ENCODE results near the gene INSIG1. TPM values are rescaled to one million over a fixed set of nuclear protein-coding genes. Genes with fewer than 3 reads are reported as not detected.

The INSIG1 gene
- total and polyA plus RNA-seq, 2 donors, result 38.1 to 72.2 TPM

DNA sequence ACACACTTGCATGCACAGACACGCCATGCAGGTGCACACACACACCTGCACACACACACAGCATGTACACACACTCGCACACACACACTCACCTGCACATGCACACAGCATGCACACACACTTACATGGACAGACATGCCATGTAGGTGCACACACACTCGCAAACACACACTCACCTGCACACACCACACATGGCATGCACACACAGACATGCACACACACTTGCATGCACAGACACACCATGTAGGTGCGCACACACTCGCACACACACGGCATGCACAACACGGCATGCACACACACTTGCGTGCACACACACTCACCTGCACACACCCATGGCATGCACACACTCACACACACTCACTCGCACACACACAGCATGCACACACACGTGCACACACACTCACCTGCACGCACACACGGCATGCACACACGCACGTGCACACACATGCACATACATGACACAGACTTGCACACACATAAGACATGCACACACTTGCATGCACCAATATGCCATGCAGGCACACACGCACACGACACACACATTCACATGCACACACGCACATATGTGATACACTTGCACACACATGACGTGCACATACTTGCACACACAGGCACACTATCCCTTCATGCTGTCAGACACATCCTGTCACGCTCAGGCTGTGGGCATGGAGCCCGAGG, 56.8 kb downstream of the INSIG1 start:
- Histone ChIP-seq H3K36me3 (ENCODE audit: insufficient read depth) (no peaks in the 10 kb centered on the region), H3K27ac (ENCODE audit: low read depth) (no peak overlapping the region), H3K4me1 (ENCODE audit: insufficient read depth) (no peaks in the 10 kb centered on the region), H3K4me3 (ENCODE audit: low read depth, low read length) (no peak overlapping the region)
- WGBS, result 79% methylated on average over 20 of the region's 20 CpGs
- DNase-seq (ENCODE audit: extremely low spot score), result no peak

DNA sequence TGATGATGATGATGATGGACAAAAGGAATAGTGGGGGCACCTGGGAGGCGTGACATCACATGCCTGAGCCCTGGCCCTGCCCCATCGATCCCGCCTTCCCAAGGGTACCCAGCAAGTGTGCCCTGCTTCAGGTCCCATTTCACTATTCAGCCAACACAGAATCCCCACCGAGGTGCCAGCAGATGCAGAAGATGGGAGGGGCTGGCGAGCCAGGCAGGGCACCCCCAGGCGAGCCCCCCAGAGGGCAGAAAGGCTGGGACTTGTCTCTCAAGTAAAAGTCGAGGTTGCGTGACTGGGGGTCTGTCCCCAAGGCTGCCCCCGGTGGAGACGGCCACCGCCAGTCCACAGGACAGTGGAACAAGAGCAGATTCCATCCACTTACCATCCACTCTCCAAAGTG, 57.5 kb downstream of the INSIG1 start:
- H3K27ac ChIP-seq (ENCODE audit: low read depth), result no peak overlapping the region
- no peak for DNase-seq (ENCODE audit: extremely low spot score)
- WGBS, result 77% methylated on average over 11 of the region's 11 CpGs
- H3K4me3 ChIP-seq (ENCODE audit: low read depth, low read length), result no peak overlapping the region
- H3K4me1 ChIP-seq (ENCODE audit: insufficient read depth), result no peaks in the 10 kb centered on the region
- H3K36me3 ChIP-seq (ENCODE audit: insufficient read depth), result no peaks in the 10 kb centered on the region

DNA sequence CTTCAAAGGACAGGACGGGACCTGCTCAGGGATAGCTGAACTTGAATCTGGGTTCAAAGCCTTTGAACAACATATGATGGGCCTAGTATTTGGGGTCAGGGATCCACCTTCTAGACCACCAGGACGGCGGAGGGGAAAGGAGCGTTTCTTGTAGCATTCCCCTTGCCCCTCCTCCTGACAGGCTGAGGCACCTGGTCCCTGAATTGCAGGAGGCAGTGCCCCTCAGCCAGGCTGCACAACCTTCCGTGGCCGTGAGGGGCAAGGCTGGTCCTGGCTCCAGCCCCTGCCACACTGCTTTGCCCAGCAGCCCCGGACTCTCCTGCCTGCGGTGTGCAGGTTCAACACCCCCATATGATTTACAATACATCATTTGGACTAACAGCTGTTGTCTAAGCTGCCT, 58.1 kb downstream of the INSIG1 start:
- Histone ChIP-seq H3K4me3 (ENCODE audit: low read depth, low read length) (no peak overlapping the region), H3K4me1 (ENCODE audit: insufficient read depth) (no peaks in the 10 kb centered on the region), H3K36me3 (ENCODE audit: insufficient read depth) (no peaks in the 10 kb centered on the region), H3K27ac (ENCODE audit: low read depth) (no peak overlapping the region)
- DNase-seq (ENCODE audit: extremely low spot score), result no peak
- 63% methylated on average over 8 of the region's 8 CpGs for WGBS

DNA sequence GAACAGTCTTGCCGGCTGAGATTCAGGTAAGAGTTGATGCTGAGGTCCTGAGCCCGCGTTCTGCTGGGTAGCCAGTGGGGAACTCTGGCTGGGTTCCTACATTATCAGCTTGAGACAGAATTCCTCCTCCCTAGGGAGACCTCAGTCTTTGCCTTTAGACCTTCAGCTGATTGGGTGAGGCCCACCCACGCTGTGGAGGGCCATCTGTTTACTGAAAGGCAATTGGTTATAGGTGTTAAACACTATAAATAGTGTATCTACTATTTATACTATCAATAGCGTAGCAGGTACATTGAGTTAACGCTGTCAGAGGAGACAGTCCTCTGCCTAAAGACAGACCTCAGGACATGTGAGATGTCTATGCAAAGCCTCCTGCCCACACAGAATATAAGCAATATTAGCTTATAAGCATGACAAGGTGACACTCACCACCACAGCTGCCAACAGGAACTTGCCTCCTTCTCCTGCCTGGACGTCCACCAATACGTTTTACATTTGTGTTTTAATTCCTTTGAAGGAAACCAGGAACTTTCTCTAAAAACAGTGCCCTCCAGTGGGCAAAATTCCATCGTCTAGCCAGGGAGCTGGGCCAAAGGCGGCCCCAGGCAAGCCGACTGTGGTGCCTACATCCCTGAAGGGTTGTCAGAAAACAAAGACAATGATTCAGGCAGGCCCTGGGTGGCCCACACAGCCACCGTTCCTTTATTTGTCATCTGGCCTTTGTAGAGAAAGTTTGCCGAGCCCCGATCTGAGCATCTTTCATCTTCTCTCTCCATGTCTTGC, 58.8 kb downstream of the INSIG1 start:
- Histone ChIP-seq H3K27ac (ENCODE audit: low read depth) (no peak overlapping the region), H3K4me1 (ENCODE audit: insufficient read depth) (no peaks in the 10 kb centered on the region), H3K36me3 (ENCODE audit: insufficient read depth) (no peaks in the 10 kb centered on the region), H3K4me3 (ENCODE audit: low read depth, low read length) (no peak overlapping the region)
- DNase-seq (ENCODE audit: extremely low spot score), result no peak
- WGBS, result 45% methylated on average over 14 of the region's 14 CpGs

DNA sequence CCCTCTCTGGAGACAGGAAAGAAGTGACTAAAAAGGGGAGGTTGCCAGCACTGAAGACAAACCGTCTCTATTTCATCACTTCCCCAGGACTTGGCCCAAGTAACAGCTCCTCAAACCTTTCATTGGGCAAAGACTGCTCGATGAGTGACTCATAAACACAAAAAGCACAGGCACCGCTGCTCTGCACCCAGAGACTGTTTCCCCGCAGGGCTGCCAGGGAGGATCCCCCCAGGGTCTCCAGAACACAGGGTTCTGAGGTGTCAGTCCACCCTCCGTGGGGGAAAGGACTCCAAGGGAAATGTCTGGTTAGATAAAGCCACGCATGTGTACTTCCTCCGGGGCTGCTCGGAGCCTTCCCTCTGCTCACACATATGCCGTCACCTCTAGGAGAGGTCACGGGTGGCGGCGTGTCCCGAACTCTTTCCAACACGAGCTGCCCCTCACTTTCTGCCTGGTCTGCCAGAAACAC, 59.9 kb downstream of the INSIG1 start:
- Histone ChIP-seq H3K36me3 (ENCODE audit: insufficient read depth) (no peaks in the 10 kb centered on the region), H3K4me1 (ENCODE audit: insufficient read depth) (no peaks in the 10 kb centered on the region), H3K27ac (ENCODE audit: low read depth) (no peak overlapping the region), H3K4me3 (ENCODE audit: low read depth, low read length) (no peak overlapping the region)
- DNase-seq (ENCODE audit: extremely low spot score), result no peak
- 46% methylated on average over 14 of the region's 14 CpGs for WGBS

DNA sequence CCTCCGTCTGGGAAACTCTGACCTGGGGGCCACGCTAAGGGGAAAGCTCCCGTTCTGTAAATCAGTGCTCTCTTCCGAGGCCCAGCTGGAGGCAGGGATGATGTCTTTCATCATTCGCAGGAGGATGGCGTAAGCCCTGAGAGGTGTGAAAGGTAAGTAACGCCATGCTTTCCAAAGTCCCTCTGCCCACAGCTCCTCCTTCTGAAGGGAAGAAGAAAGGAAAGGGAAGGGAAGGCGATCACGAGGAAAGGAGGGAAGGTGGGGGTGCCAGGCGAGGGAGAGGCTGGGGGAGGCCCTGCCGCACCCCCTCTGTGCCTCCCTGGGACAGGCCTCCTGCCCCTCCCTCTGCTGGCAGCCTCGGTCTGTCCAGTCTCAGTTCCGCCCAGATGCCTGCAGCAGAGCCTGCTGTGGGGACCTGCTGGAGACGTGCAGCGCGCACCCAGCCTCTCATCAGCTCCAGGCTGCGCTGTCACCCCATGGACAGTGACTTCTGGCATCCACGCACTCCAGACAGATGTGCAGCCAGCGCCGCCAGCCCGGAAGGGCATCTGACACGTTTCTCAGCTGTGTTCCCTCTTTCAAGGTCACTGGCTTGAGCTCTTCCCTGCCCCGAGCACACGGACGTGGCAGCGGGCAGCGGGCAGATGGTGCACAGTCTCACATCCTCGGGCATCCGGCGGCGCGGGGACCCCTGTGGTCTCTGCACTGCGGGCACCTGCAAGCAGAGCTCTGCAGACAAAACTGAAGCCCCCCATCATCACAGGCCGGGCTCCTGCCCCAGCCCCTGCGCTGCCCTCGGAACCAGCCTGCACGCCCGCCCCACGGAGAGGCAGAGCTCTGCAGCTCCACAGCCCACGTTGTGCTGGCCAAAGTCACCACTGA, 60.6 kb downstream of the INSIG1 start:
- H3K27ac ChIP-seq (ENCODE audit: low read depth), result no peak overlapping the region
- DNase-seq (ENCODE audit: extremely low spot score), result no peak
- 48% methylated on average over 40 of the region's 40 CpGs for WGBS
- H3K36me3 ChIP-seq (ENCODE audit: insufficient read depth), result no peaks in the 10 kb centered on the region
- H3K4me1 ChIP-seq (ENCODE audit: insufficient read depth), result no peaks in the 10 kb centered on the region
- H3K4me3 ChIP-seq (ENCODE audit: low read depth, low read length), result no peak overlapping the region

DNA sequence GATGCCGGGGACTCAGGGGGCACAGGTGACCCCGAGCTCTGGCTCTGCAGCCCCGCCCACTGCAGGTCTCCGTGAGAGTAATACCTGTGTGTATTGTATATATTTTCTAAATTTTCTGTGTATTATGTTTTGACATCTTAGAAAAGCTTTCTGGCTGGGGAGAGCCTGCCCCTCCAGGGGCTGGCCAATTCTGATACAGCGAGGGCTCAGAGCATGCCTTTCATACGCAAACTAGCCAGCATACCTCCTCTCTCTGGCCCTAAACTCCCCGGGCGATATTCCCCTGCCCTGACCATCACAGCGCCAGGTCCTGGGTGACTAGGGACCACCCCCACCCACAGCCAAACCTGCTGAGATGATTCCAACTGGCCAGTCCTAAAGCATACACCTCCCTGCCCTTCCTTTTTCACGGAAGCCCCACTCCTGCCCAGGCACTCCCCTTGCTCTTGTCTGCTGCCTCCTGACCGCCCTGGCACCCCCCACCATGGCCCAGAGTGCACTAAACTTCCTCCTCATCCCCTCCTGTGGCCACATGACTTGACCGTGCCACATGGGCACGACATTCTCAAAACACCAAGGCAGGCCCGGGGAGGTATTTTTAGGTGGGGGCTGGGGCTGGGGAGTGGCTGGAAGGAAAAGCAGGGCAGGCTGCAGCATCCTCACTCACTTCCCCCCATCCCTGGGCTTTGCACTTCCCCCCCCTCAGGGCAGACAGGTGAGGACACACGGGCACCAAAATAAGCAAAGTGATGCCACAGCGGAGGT, 61.5 kb downstream of the INSIG1 start:
- H3K27ac ChIP-seq (ENCODE audit: low read depth), result no peak overlapping the region
- DNase-seq (ENCODE audit: extremely low spot score), result no peak
- no peaks in the 10 kb centered on the region for H3K36me3 ChIP-seq (ENCODE audit: insufficient read depth)
- WGBS, result 55% methylated on average over 16 of the region's 16 CpGs
- H3K4me1 ChIP-seq (ENCODE audit: insufficient read depth), result no peaks in the 10 kb centered on the region
- no peak overlapping the region for H3K4me3 ChIP-seq (ENCODE audit: low read depth, low read length)

Other genes starting within 250 kb of the INSIG1 start
- not detected for gene HTR5A, start 227.6 kb upstream of the INSIG1 start, total RNA-seq
- gene HTR5A, start 227.6 kb upstream of the INSIG1 start, polyA plus RNA-seq, result not detected
- not detected for gene EN2, start 160.3 kb downstream of the INSIG1 start, total RNA-seq
- 0.06 TPM for gene EN2, start 160.3 kb downstream of the INSIG1 start, polyA plus RNA-seq
- gene CNPY1, start 248.7 kb downstream of the INSIG1 start, total RNA-seq, result 0.32 TPM
- gene CNPY1, start 248.7 kb downstream of the INSIG1 start, polyA plus RNA-seq, result not detected

Data from urinary bladder (tissue), 4 donors.